KG1 (cell line): Measurements from ENCODE around the gene STXBP5L.
"Not testable (repeated sequence)": the region's sequence is repeated elsewhere in the genome, so short reads cannot be mapped to it uniquely, and the experiment has no call there.

Experiments
- DNase-seq: peaks from one replicate; lab custom pipeline; 2025; lab: John Stamatoyannopoulos, UW

Gene STXBP5L

GRCh38 chr3:121018917-121019321 is 110.9 kb downstream of the STXBP5L start:
- no peak for DNase-seq

- DNase-seq = no peak
These were observed 155.6 kb downstream of the STXBP5L start for GRCh38 chr3:121063628-121064027.

GRCh38 chr3:121064121-121064520 is 156.1 kb downstream of the STXBP5L start:
- no peak for DNase-seq

DNA sequence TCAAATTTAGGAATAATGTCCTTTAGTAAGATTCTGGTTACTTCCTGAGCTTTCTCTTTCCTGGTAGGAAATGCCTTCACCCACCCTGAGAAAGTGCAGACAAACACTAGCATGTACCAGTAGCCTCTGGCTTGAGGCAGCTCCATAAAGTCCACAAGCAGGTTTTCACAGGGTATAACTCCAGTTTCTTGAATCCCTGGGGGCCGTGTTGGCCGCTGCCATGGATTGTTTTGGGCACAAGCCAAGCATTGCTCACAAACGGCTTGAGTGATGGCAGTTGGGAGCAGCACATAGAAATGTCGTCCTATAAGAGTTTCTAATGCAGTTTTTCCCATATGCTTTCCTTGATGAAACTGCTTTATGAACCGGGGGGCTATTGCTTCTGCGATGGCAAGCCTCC is 164.1 kb downstream of the STXBP5L start:
- no peak for DNase-seq

DNA sequence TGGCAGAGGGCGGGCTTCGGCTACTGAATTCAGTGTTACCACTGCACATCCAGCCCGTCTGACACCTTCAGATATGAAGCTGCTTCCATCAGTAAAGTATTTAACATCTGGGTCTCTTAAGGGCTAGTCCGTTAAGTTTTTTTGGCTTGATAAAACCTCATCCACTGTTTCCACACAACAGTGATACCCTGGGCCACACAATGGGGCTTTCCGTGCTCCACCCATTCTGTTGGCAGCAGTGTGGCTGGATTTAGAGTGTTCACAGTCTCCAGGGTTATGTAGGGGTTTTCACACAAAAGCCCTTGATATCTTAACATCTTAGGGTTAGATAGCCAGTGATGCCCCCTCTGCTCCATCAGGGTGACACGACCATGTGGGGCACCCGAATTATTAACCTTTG is 165.0 kb downstream of the STXBP5L start:
- DNase-seq = no peak

DNA sequence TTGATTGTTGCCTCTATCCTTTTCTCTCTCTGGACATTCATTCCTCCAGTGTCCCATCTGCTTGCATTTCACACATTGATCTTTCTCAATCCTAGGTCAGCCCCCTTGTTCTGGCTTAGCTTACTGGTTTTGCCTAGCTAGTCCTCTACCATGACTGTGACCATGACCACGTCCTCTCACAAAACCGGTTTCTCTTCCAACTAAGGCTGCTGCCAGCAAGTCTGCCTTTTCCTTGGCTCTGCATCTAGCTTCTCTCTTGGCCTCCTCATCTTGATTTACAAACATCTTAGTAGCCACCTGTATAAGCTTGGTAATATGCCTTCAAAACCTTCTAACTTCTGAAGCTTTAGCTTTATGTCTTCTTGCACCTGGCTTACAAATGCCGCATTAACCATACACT is 167.2 kb downstream of the STXBP5L start:
- no peak for DNase-seq

DNA sequence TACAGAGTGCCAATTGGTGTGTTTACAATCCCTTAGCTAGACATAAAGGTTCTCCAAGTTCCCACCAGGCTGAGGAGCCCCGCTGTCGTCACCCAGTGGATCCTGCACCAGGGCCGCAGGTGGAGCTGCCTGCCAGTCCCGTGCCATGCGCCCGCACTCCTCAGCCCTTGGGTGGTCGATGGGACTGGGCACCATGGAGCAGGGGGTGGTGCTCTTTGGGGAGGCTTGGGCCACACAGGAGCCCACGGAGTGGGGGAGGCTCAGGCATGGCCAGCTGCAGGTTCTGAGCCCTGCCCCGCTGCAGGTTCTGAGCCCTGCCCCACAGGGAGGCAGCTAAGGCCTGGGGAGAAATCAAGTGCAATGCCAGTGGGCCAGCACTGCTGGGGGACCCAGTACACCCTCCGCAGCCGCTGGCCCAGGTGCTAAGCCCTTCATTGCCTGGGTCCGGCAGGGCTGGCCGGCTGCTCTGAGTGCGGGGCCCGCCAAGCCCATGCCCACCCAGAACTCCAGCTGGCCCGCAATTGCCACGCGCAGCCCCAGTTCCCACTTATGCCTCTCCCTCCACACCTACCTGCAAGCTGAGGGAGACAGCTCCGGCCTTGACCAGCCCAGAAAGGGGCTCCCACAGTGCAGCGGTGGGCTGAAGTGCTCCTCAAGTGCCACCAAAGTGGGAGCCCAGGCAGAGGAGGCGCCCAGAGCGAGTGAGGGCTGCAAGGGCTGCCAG is 170.5 kb downstream of the STXBP5L start:
- DNase-seq = not testable (repeated sequence)

DNA sequence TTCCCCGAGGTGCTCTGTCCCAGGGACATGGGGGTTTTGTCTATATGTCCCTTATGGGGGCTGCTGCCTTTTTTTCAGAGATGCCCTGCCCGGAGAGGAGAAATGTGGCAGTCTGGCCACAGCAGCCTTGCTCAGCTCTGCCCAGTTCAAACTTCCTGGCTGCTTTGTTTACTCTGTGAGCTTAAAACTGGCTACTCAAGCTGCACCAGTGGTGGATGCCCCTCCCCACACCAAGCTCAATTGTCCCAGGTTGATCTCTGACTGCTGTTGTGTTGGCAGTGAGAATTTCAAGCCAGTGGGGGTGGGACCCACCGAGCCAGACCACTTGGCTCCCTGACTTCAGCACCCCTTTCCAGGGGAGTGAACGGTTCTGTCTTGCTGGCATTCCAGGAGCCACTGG is 188.9 kb downstream of the STXBP5L start:
- no peak for DNase-seq

DNA sequence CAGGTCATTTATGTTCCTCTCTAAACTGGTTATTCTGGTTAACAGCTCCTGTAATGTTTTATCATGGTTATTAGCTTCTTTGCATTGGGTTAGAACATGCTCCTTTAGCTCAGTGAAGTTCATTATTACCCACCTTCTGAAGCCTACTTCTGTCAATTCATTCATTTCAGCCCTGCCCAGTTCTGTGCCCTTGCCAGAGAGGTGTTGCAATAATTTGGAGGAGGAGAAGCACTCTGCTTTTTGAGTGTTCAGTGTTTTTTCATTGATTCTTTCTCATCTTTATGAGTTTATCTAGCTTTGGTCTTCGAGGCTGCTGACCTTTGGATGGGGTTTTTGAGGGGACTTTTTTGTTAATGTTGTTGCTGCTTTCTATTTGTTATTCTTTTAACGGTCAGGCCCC is 203.1 kb downstream of the STXBP5L start:
- not testable (repeated sequence) for DNase-seq

- DNase-seq = no peak
These were observed 204.1 kb downstream of the STXBP5L start for GRCh38 chr3:121111914-121112612.

DNA sequence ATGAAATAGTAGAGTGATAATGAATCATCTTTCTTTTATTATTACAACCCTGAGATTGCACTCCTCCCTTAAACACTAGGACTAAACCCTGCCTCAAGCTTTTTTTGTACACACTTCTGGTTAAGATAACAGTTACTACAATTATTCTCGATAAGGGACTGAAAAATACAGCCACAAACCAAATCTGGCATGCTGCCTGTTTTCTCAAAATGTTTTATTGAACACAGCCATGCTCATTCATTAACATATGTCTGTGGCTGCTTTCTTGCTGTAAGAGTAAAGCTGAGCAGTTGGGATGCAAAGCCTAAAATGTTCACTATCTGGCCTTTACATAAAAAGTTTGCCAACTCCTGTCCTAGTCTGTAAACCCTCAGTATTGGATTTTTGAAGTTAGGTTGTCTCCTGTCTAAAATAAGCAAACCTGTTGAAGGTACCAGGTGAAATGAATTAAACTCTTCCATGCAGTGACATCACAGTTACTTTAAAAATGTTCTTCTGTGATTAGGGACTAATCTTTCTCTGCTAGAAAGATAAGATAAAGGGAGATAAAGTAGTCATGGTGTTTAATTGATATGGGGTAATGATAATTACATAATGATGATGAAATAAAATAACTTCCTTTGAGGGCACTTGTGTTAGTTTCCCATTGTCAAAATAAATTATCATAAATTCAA is 218.2 kb downstream of the STXBP5L start:
- DNase-seq = no peak

- DNase-seq = no peak
These were observed 218.7 kb downstream of the STXBP5L start for GRCh38 chr3:121126707-121127035.

- DNase-seq = no peak
These were observed 244.6 kb downstream of the STXBP5L start for GRCh38 chr3:121152573-121152972.

- no peak for DNase-seq
These were observed 245.8 kb downstream of the STXBP5L start for GRCh38 chr3:121153851-121154250.

DNA sequence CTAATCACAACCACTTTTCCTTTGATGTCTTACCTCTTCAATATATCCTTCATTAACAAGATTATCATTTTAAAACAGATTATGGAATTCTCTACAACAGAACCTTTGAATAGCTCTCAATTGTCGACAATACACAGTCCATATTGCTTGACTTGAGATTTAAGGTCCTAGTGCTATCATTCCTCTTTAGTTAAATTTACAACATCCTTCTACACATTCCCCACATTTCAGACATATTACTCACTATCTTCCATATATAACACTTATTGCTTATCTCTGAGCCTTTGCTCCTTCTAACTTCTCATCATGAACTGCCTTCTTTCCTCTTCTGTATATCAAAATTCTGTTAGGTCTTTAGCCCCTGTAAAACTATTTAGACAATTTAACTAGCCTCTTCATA is 247.0 kb downstream of the STXBP5L start:
- no peak for DNase-seq

DNA sequence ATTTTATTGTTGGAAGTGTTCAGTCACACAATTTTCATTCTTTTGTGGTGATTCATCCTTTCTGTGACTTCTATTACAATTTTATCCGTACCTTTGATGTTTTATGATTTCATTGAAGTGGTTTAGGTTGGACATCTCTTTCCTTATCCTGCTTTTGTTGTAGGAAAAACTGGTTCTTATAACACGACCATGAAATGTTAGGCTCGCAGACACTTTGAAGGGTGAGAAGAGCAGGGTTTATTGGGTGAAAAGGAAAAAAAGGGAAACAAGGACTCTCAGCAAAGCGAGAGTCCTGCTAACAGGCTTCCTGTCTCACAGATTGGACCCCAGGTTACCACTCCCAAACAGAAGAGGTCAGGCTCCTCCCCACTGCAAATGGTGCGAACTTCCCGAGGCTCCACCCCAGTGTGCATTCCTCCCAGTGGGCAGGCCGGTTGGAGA is 257.4 kb downstream of the STXBP5L start:
- no peak for DNase-seq

- DNase-seq = no peak
These were observed 259.6 kb downstream of the STXBP5L start for GRCh38 chr3:121167374-121168139.

DNA sequence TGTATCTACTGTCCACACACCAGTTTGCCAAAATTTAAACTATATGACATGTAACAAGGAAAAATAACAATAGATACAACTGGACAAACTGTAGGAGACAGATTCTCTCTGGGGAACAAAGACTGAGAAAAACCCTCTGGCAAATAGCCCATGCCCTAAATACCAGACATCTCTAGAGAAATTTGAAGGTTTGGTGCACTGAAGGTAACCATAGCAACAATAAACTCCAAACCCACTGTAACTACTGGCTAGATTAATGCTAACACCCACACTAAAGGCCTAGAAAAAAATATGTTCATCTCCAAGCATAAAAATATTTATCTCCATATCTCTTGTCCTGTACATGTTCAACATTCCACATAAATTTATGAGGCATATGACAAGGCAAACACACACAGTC is 267.1 kb downstream of the STXBP5L start:
- DNase-seq = no peak

- not testable (repeated sequence) for DNase-seq
These were observed 282.6 kb downstream of the STXBP5L start for GRCh38 chr3:121190626-121191025.

DNA sequence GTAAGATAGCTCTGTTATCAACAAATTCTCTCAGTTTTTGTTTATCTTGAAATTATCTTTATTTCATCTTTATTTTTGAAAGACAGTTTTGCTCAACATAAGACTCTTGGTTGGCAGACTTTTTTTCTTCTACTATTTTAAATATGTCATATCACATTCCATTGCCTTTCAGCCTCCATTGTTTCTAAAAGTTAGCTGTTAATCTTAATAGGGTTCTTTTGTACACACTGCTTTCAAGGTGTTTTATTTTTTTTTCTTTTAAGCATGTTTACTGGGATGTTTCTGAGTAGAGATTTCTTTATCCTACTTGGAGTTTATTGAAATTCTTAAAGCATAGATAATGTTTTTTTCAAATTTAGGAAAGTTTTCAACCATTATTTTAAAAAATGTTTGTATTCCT is 294.6 kb downstream of the STXBP5L start:
- DNase-seq = no peak

GRCh38 chr3:121223116-121223515 is 315.1 kb downstream of the STXBP5L start:
- DNase-seq = no peak

- no peak for DNase-seq
These were observed 321.0 kb downstream of the STXBP5L start for GRCh38 chr3:121228971-121229370.
